ENCODE results near the gene KSR2.

- TF ChIP-seq CTCF (conservative IDR thresholded peaks at IDR 0.05; ENCODE audit: low read depth, low read length): no peak
- TF ChIP-seq POLR2A (IDR thresholded peaks at IDR 0.05; ENCODE audit: low read depth, low read length): no peak
- no peak for TF ChIP-seq RCOR1 (IDR thresholded peaks at IDR 0.05; ENCODE audit: insufficient replicate concordance, low read length)
- no peak for TF ChIP-seq BHLHE40 (IDR thresholded peaks at IDR 0.05; ENCODE audit: low read depth, low read length)
- no peak for TF ChIP-seq RFX5 (IDR thresholded peaks at IDR 0.05; ENCODE audit: low read depth, low read length)
- TF ChIP-seq SMC3 (IDR thresholded peaks at IDR 0.05; ENCODE audit: low read depth, low read length): no peak
- no peak for TF ChIP-seq CEBPB (IDR thresholded peaks at IDR 0.05; ENCODE audit: low read depth, low read length)
- no peak for TF ChIP-seq MAFK (IDR thresholded peaks at IDR 0.05; ENCODE audit: low read depth, low read length)
- TF ChIP-seq FOS (IDR thresholded peaks at IDR 0.05; ENCODE audit: low read depth, low read length): no peak
- TF ChIP-seq MAZ (IDR thresholded peaks at IDR 0.05; ENCODE audit: borderline replicate concordance, low read depth, low read length): no peak
- no peak for TF ChIP-seq MXI1 (IDR thresholded peaks at IDR 0.05; ENCODE audit: borderline replicate concordance, low read depth, low read length)
Measured at GRCh38 chr12:117830471-117830870, 138.3 kb downstream of the KSR2 start.

Measured in IMR-90 (cell line).